WTC11 (cell line): ENCODE data around the gene TMEM121B. TPM values are rescaled to one million over a fixed set of nuclear protein-coding genes. Genes with fewer than 3 reads are reported as not detected.

Experiments
- ATAC-seq: fragments of 200-7000 bp; cut with Tn5 transposase; 2 replicates; pipeline ENCODE4 v1.10.0; 2021; ENCODE audit warnings: mild to moderate bottlenecking, moderate library complexity
- CTCF ChIA-PET: fragments of 300-600 bp; sonication (Branson Sonifier 250); formaldehyde crosslinking; loops from one replicate; lab custom pipeline; 2021; ENCODE audit warnings: antibody characterized with exemption; lab: Charles Lee
- POLR2A ChIA-PET: fragments of 350-600 bp; sonication (Branson Sonifier 250); formaldehyde crosslinking; loops from one replicate; lab custom pipeline; 2021; ENCODE audit warnings: antibody characterized with exemption; lab: Charles Lee
- DNase-seq: peaks from one replicate; pipeline ENCODE4 v3.0.0; 2021; ENCODE audit warnings: low spot score
- H3K27ac Mint-ChIP-seq: 2 replicates; pipeline ENCODE4 v1.8.0; 2021; ENCODE audit warnings: mixed read lengths
- H3K27me3 Mint-ChIP-seq: 2 replicates; pipeline ENCODE4 v1.8.0; 2021; ENCODE audit warnings: low read depth, mild to moderate bottlenecking, moderate library complexity, mixed read lengths
- H3K36me3 Mint-ChIP-seq: 2 replicates; pipeline ENCODE4 v1.8.0; 2021; ENCODE audit warnings: mixed read lengths
- H3K4me1 Mint-ChIP-seq: 2 replicates; pipeline ENCODE4 v1.8.0; 2022; ENCODE audit warnings: mixed read lengths
- H3K4me3 Mint-ChIP-seq: 2 replicates; pipeline ENCODE4 v1.8.0; 2021; ENCODE audit warnings: mild to moderate bottlenecking, moderate library complexity, mixed read lengths
- H3K9me3 Mint-ChIP-seq: 2 replicates; pipeline ENCODE4 v1.8.0; 2021; ENCODE audit warnings: mixed read lengths
- AFF4 ChIP-seq: sonication (generic); formaldehyde crosslinking; IDR thresholded peaks from 2 replicates; pipeline ENCODE4 v1.8.1; 2023; ENCODE audit warnings: mild to moderate bottlenecking, missing genetic modification reagents, borderline replicate concordance
- ARID4B ChIP-seq: sonication (generic); formaldehyde crosslinking; IDR thresholded peaks from 2 replicates; pipeline ENCODE4 v1.8.0; 2023; ENCODE audit warnings: missing genetic modification reagents, mild to moderate bottlenecking, borderline replicate concordance
- ATF1 ChIP-seq: sonication (generic); formaldehyde crosslinking; IDR thresholded peaks from 2 replicates; pipeline ENCODE4 v1.8.1; 2023; ENCODE audit warnings: mild to moderate bottlenecking, moderate library complexity, missing genetic modification reagents
- ATF2 ChIP-seq: sonication (generic); formaldehyde crosslinking; IDR thresholded peaks from 2 replicates; pipeline ENCODE4 v1.8.1; 2022; ENCODE audit warnings: low read depth, missing genetic modification reagents, borderline replicate concordance
- EMX1 ChIP-seq: fragments of 250-450 bp; sonication (Bioruptor Pico); IDR thresholded peaks from 2 replicates; pipeline ENCODE4 v1.8.0; 2021; ENCODE audit warnings: mild to moderate bottlenecking
- ESRRA ChIP-seq: sonication (generic); formaldehyde crosslinking; IDR thresholded peaks from 2 replicates; pipeline ENCODE4 v1.8.1; 2022; ENCODE audit warnings: mild to moderate bottlenecking, missing genetic modification reagents, borderline replicate concordance
- FOXP1 ChIP-seq: sonication (generic); formaldehyde crosslinking; IDR thresholded peaks from 2 replicates; pipeline ENCODE4 v1.8.0; 2022; ENCODE audit warnings: missing genetic modification reagents, mild to moderate bottlenecking, moderate library complexity, borderline replicate concordance
- FOXP4 ChIP-seq: sonication (generic); formaldehyde crosslinking; IDR thresholded peaks from 2 replicates; pipeline ENCODE4 v1.8.0; 2022; ENCODE audit warnings: mild to moderate bottlenecking, missing genetic modification reagents
- IRF2 ChIP-seq: sonication (generic); formaldehyde crosslinking; IDR thresholded peaks from 2 replicates; pipeline ENCODE4 v1.8.0; 2022; ENCODE audit warnings: low read depth, missing genetic modification reagents, borderline replicate concordance
- MYBL2 ChIP-seq: sonication (generic); formaldehyde crosslinking; IDR thresholded peaks from 2 replicates; pipeline ENCODE4 v1.8.1; 2023; ENCODE audit warnings: mild to moderate bottlenecking, moderate library complexity, missing genetic modification reagents
- NFE2L1 ChIP-seq: sonication (generic); formaldehyde crosslinking; IDR thresholded peaks from 2 replicates; pipeline ENCODE4 v1.8.1; 2023; ENCODE audit warnings: missing genetic modification reagents
- ZNF121 ChIP-seq: sonication (generic); formaldehyde crosslinking; IDR thresholded peaks from 2 replicates; pipeline ENCODE4 v1.8.0; 2023; ENCODE audit warnings: missing genetic modification reagents
- ZNF138 ChIP-seq: sonication (generic); formaldehyde crosslinking; conservative IDR thresholded peaks from 2 replicates; pipeline ENCODE4 v1.8.1; 2022; ENCODE audit warnings: mild to moderate bottlenecking, moderate library complexity, missing genetic modification reagents
- ZNF396 ChIP-seq: fragments of 250-450 bp; sonication (Bioruptor Pico); IDR thresholded peaks from 2 replicates; pipeline ENCODE4 v1.8.0; 2021; ENCODE audit warnings: mild to moderate bottlenecking, moderate library complexity, borderline replicate concordance
- ZNF532 ChIP-seq: fragments of 250-450 bp; sonication (Bioruptor Pico); IDR thresholded peaks from 2 replicates; pipeline ENCODE4 v1.9.0; 2021; ENCODE audit warnings: mild to moderate bottlenecking, borderline replicate concordance
- total RNA-seq: library from RNA; stranded (reverse); gene quantifications from 3 replicates; pipeline ENCODE4 v1.2.3, GENCODE V29; 2021

TMEM121B gene
- total RNA-seq, 1 experiment from 2014 or later: 7.5 TPM

- TF ChIP-seq ARID4B (CRISPR knock-in tag) (no peak), ATF2 (CRISPR knock-in tag) (no peak), ZNF138 (CRISPR knock-in tag) (no peak), AFF4 (CRISPR knock-in tag) (no peak), EMX1 (CRISPR knock-in tag) (no peak), ZNF396 (no peak), ZNF121 (CRISPR knock-in tag) (no peak), FOXP4 (no peak), IRF2 (CRISPR knock-in tag) (no peak), MYBL2 (CRISPR knock-in tag) (no peak)
Observed at GRCh38 chr22:17112491-17113042, 8.6 kb downstream of the TMEM121B start (continued).

- no peak overlapping the region for H3K4me3 Mint-ChIP-seq
- H3K9me3 Mint-ChIP-seq: no peaks in the 10 kb centered on the region
- POLR2A ChIA-PET: no interaction called here
- ATAC-seq: no peak
- no peaks in the 10 kb centered on the region; the same call in 1 of the 2 replicates for H3K36me3 Mint-ChIP-seq
- TF ChIP-seq NFE2L1 (CRISPR knock-in tag) (no peak), ZNF532 (CRISPR knock-in tag) (no peak), ATF1 (no peak), FOXP1 (CRISPR knock-in tag) (no peak), ESRRA (CRISPR knock-in tag) (no peak)
- TF ChIP-seq, all 79 proteins: peak for 0
- no peak for DNase-seq
- Mint-ChIP-seq H3K4me1 (peaks cover 4% of the 10 kb centered on the region; the same call in 1 of the 2 replicates), H3K27me3 (no peaks in the 10 kb centered on the region), H3K27ac (peak overlapping the region; percentile 69)
- CTCF ChIA-PET: interaction anchor here (0.7 to 3.9 kb wide), 6 partner anchors 9 to 61 kb away, joined by 4 to 19 read pairs (median 8); no protein-coding TSS in a partner anchor
Observed at GRCh38 chr22:17110791-17111550, 10.2 kb downstream of the TMEM121B start.
